Naive thymus-derived CD4-positive, alpha-beta T cell (primary cell): Measurements from ENCODE around the gene LRP5. TPM values are rescaled to one million over a fixed set of nuclear protein-coding genes. Genes with fewer than 3 reads are reported as not detected.
A peak's percentile ranks its signal among the peaks of the same experiment; 100 is the strongest.
"Not testable (repeated sequence)": the region's sequence is repeated elsewhere in the genome, so short reads cannot be mapped to it uniquely, and the experiment has no call there.

Experiments
- ATAC-seq: fragments of 150-1000 bp; cut with Tn5 transposase; 2 replicates; pipeline ENCODE4 v1.10.0; 2021; ENCODE audit warnings: mild to moderate bottlenecking, moderate library complexity
- CTCF ChIA-PET: fragments of 350-600 bp; sonication (Branson Sonifier 250); formaldehyde crosslinking; loops from one replicate; lab custom pipeline; 2021; ENCODE audit warnings: antibody characterized with exemption; lab: Charles Lee
- POLR2A ChIA-PET: fragments of 350-600 bp; sonication (Branson Sonifier 250); formaldehyde crosslinking; loops from one replicate; lab custom pipeline; 2021; ENCODE audit warnings: antibody characterized with exemption, inconsistent platforms; lab: Charles Lee
- DNase-seq, 9 donors: peaks; one replicate each; pipeline versions ENCODE4 v3.0.0 to v3.0.0-alpha.2; 2020 to 2022; ENCODE audit warnings: mixed read lengths in 1 of 9
- H3K27ac ChIP-seq: one replicate; pipeline ENCODE4 v1.7.0; 2013; ENCODE audit warnings: mild to moderate bottlenecking, low read depth, low read length, moderate library complexity
- H3K27me3 ChIP-seq, 2 donors: one replicate each; pipeline ENCODE4 v1.7.0; 2013; ENCODE audit warnings: low read length in 2 of 2, mild to moderate bottlenecking in 2 of 2, moderate library complexity in 2 of 2; ENCODE audit not compliant: control insufficient read depth in 2 of 2, insufficient read depth in 2 of 2
- H3K36me3 ChIP-seq, 3 experiments: 1 replicate in 2 of 3; 2 replicates in 1 of 3; pipeline ENCODE4 v1.7.0; 2013; ENCODE audit warnings: low read length in 3 of 3, mild to moderate bottlenecking in 3 of 3, moderate library complexity in 1 of 3; ENCODE audit not compliant: insufficient read depth in 3 of 3, control insufficient read depth in 2 of 3
- H3K4me1 ChIP-seq, 2 donors: one replicate each; pipeline ENCODE4 v1.7.0; 2013; ENCODE audit warnings: low read length in 2 of 2, mild to moderate bottlenecking in 2 of 2, moderate library complexity in 1 of 2; ENCODE audit not compliant: control insufficient read depth in 2 of 2, insufficient read depth in 2 of 2
- H3K4me3 ChIP-seq: 2 replicates; pipeline ENCODE4 v1.7.0; 2013; ENCODE audit warnings: mild to moderate bottlenecking, low read length
- H3K9me3 ChIP-seq, 3 experiments: 1 replicate in 2 of 3; 2 replicates in 1 of 3; pipeline ENCODE4 v1.7.0; 2013; ENCODE audit warnings: low read length in 3 of 3; ENCODE audit not compliant: control insufficient read depth in 2 of 3
- H3K27ac Mint-ChIP-seq, 9 donors: one replicate each; pipeline ENCODE4 v1.8.0; 2020 to 2022; ENCODE audit warnings: mixed read lengths in 9 of 9, mild to moderate bottlenecking in 8 of 9, moderate library complexity in 5 of 9, inconsistent platforms in 2 of 9
- H3K27me3 Mint-ChIP-seq, 5 donors: one replicate each; pipeline ENCODE4 v1.8.0; 2021 to 2022; ENCODE audit warnings: mixed read lengths in 5 of 5, mild to moderate bottlenecking in 1 of 5
- H3K36me3 Mint-ChIP-seq, 5 donors: one replicate each; pipeline ENCODE4 v1.8.0; 2020 to 2022; ENCODE audit warnings: mixed read lengths in 5 of 5, mild to moderate bottlenecking in 3 of 5, inconsistent platforms in 1 of 5
- H3K4me1 Mint-ChIP-seq, 7 donors: one replicate each; pipeline ENCODE4 v1.8.0; 2020 to 2022; ENCODE audit warnings: mixed read lengths in 7 of 7, mild to moderate bottlenecking in 3 of 7, inconsistent platforms in 1 of 7
- H3K4me3 Mint-ChIP-seq, 10 donors: one replicate each; pipeline ENCODE4 v1.8.0; 2020 to 2022; ENCODE audit warnings: mild to moderate bottlenecking in 10 of 10, mixed read lengths in 10 of 10, moderate library complexity in 6 of 10, inconsistent platforms in 2 of 10
- H3K9me3 Mint-ChIP-seq, 11 donors: one replicate each; pipeline ENCODE4 v1.8.0; 2020 to 2022; ENCODE audit warnings: mixed read lengths in 11 of 11, mild to moderate bottlenecking in 4 of 11, inconsistent platforms in 1 of 11, moderate library complexity in 1 of 11
- intact Hi-C, 2 donors: fragments of 100-400 bp; cut with micrococcal nuclease; formaldehyde crosslinking; loops; one replicate each; pipeline ENCODE4 v1.15.1; 2023
- polyA plus RNA-seq, 2 donors: library from polyadenylated mRNA; unstranded; fragments of 300-500 nt; fragmentation: Illumina TruSeq; gene quantifications; one replicate each; pipeline ENCODE4 v1.2.3, GENCODE V29; 2021
- total RNA-seq, 6 experiments: library from RNA in 5 of 6; stranded (reverse) in 5 of 6; gene quantifications; 1 replicate in 5 of 6; 2 replicates in 1 of 6; pipeline ENCODE4 v1.2.3 and lab custom pipeline; 2021 to 2026

LRP5 gene
- total and polyA plus RNA-seq, 7 experiments from 2014 or later, result 0.35 to 29.9 (median 2.2) TPM

GRCh38 chr11:68455485-68455884 is 143.1 kb downstream of the LRP5 start:
- H3K36me3 Mint-ChIP-seq, result no peaks in the 10 kb centered on the region
- Histone ChIP-seq H3K36me3 (no peaks in the 10 kb centered on the region), H3K27me3 (no peaks in the 10 kb centered on the region), H3K4me1 (no peaks in the 10 kb centered on the region), H3K4me3 (no peak overlapping the region), H3K9me3 (no peaks in the 10 kb centered on the region), H3K27ac (no peak overlapping the region)
- DNase-seq (no peak), ATAC-seq (no peak)
- POLR2A ChIA-PET, result interaction anchor here (0.6 kb wide), 1 partner anchor 176 kb away, joined by 4 read pairs; no protein-coding TSS in a partner anchor
- peaks cover 0 to 2% (median 0%) of the 10 kb centered on the region in 11 donors for H3K9me3 Mint-ChIP-seq
- H3K4me1 Mint-ChIP-seq, result peaks cover 0 to 7% (median 3%) of the 10 kb centered on the region in 7 donors
- intact Hi-C loops, result no loop called here
- H3K4me3 Mint-ChIP-seq, result no peak overlapping the region
- no peak overlapping the region for H3K27ac Mint-ChIP-seq
- CTCF ChIA-PET, result no interaction called here
- H3K27me3 Mint-ChIP-seq, result peaks cover 0 to 2% (median 0%) of the 10 kb centered on the region in 5 donors

GRCh38 chr11:68457216-68457897 is 145.0 kb downstream of the LRP5 start:
- Mint-ChIP-seq H3K36me3 (peaks cover 0 to 3% (median 0%) of the 10 kb centered on the region in 5 donors), H3K4me1 (peaks cover 4 to 17% (median 9%) of the 10 kb centered on the region in 7 donors), H3K4me3 (no peak overlapping the region), H3K27ac (peak overlapping the region in 1 of 9 donors; percentile 14), H3K9me3 (peaks cover 0 to 2% (median 0%) of the 10 kb centered on the region in 11 donors), H3K27me3 (peaks cover 0 to 2% (median 0%) of the 10 kb centered on the region in 5 donors)
- ChIA-PET CTCF (no interaction called here), POLR2A (no interaction called here)
- no peak overlapping the region for H3K4me3 ChIP-seq
- DNase-seq, result no peak
- intact Hi-C loops, result no loop called here
- H3K27me3 ChIP-seq, result no peaks in the 10 kb centered on the region
- H3K27ac ChIP-seq, result no peak overlapping the region
- ATAC-seq, result no peak
- H3K9me3 ChIP-seq, result no peaks in the 10 kb centered on the region
- H3K4me1 ChIP-seq, result peaks cover 5% of the 10 kb centered on the region in 2 donors
- no peaks in the 10 kb centered on the region for H3K36me3 ChIP-seq

GRCh38 chr11:68457898-68458249 is 145.5 kb downstream of the LRP5 start:
- H3K27me3 ChIP-seq, result no peaks in the 10 kb centered on the region
- Mint-ChIP-seq H3K4me1 (peaks cover 9 to 22% (median 14%) of the 10 kb centered on the region in 7 donors), H3K9me3 (peaks cover 0 to 2% (median 0%) of the 10 kb centered on the region in 11 donors), H3K27ac (peak overlapping the region in 6 of 9 donors; percentile 25 to 84 (median 44)), H3K27me3 (peaks cover 0 to 2% (median 0%) of the 10 kb centered on the region in 5 donors), H3K36me3 (peaks cover 0 to 6% (median 0%) of the 10 kb centered on the region in 5 donors), H3K4me3 (peak overlapping the region in 3 of 10 donors; percentile 28 to 66 (median 62))
- ATAC-seq, result no peak
- no peaks in the 10 kb centered on the region for H3K36me3 ChIP-seq
- DNase-seq, result no peak
- H3K27ac ChIP-seq, result no peak overlapping the region
- intact Hi-C loops, result no loop called here
- no peaks in the 10 kb centered on the region for H3K9me3 ChIP-seq
- no peak overlapping the region for H3K4me3 ChIP-seq
- CTCF ChIA-PET, result no interaction called here
- POLR2A ChIA-PET, result no interaction called here
- H3K4me1 ChIP-seq, result peaks cover 5 to 10% of the 10 kb centered on the region in 2 donors

GRCh38 chr11:68458340-68458739 is 145.9 kb downstream of the LRP5 start:
- H3K27me3 Mint-ChIP-seq, H3K27me3 ChIP-seq, POLR2A ChIA-PET, H3K36me3 ChIP-seq, H3K36me3 Mint-ChIP-seq, H3K9me3 Mint-ChIP-seq, H3K27ac ChIP-seq, intact Hi-C loops, ATAC-seq, H3K4me3 ChIP-seq, H3K9me3 ChIP-seq: not testable (repeated sequence)
- CTCF ChIA-PET, result interaction anchor here (0.6 kb wide), 1 partner anchor 201 kb away, joined by 4 read pairs; no protein-coding TSS in a partner anchor
- peak in 1 of 9 donors; percentile 10 for DNase-seq
- H3K4me1 ChIP-seq, result peaks cover 9 to 15% of the 10 kb centered on the region in 2 donors
- peaks cover 12 to 27% (median 17%) of the 10 kb centered on the region in 7 donors for H3K4me1 Mint-ChIP-seq
- peak overlapping the region in 8 of 9 donors; percentile 25 to 84 (median 53) for H3K27ac Mint-ChIP-seq
- H3K4me3 Mint-ChIP-seq, result peak overlapping the region in 6 of 10 donors; percentile 20 to 66 (median 37)

- H3K4me1 Mint-ChIP-seq, result peaks cover 26 to 45% (median 31%) of the 10 kb centered on the region in 7 donors
- H3K27ac Mint-ChIP-seq, result peak overlapping the region; percentile 92 to 99 (median 99)
- H3K4me3 ChIP-seq, result peak overlapping the region; percentile 86
- peaks cover 0 to 6% (median 0%) of the 10 kb centered on the region in 5 donors for H3K36me3 Mint-ChIP-seq
- no peaks in the 10 kb centered on the region for H3K36me3 ChIP-seq
- peaks cover 0 to 2% (median 0%) of the 10 kb centered on the region in 5 donors for H3K27me3 Mint-ChIP-seq
- peaks cover 0 to 2% (median 0%) of the 10 kb centered on the region in 11 donors for H3K9me3 Mint-ChIP-seq
- intact Hi-C loops, result loop anchor here (1.0 to 5.0 kb wide), 19 partner anchors 12 to 589 kb away; partner anchors contain the start of genes CHKA (in 2 of the 2), KMT5B (in 2 of the 2), NDUFS8 (in 2 of the 2) and C11orf24 (in 1 of the 2)
- H3K27me3 ChIP-seq, result no peaks in the 10 kb centered on the region
- ChIA-PET POLR2A (interaction anchor here (0.6 to 1.4 kb wide), 4 partner anchors 8 to 1042 kb away, joined by 3 to 5 read pairs (median 4); no protein-coding TSS in a partner anchor), CTCF (interaction anchor here (1.1 kb wide), 1 partner anchor 71 kb away, joined by 3 read pairs; no protein-coding TSS in a partner anchor)
- H3K27ac ChIP-seq, result peak overlapping the region; percentile 90
- ATAC-seq, result peak; percentile 95
- no peaks in the 10 kb centered on the region for H3K9me3 ChIP-seq
- H3K4me3 Mint-ChIP-seq, result peak overlapping the region; percentile 81 to 98 (median 96)
- H3K4me1 ChIP-seq, result peaks cover 19 to 26% of the 10 kb centered on the region in 2 donors
- peak; percentile 90 to 97 (median 96) for DNase-seq
These were observed 147.7 kb downstream of the LRP5 start for GRCh38 chr11:68459886-68460740.
